HG03025 (cell line): ENCODE data around the gene MXRA7.
"Not testable (repeated sequence)": the region's sequence is repeated elsewhere in the genome, so short reads cannot be mapped to it uniquely, and the experiment has no call there.

Experiments
- ATAC-seq: cut with Tn5 transposase; IDR thresholded peaks from one replicate; pipeline ENCODE4 v1.9.1; 2021; ENCODE audit warnings: mild to moderate bottlenecking, moderate library complexity; ENCODE audit not compliant: unreplicated experiment, low FRiP score

Gene MXRA7

GRCh38 chr17:76716839-76717215 is 6.1 kb upstream of the MXRA7 start:
- no peak for ATAC-seq

GRCh38 chr17:76716146-76716838 is 5.5 kb upstream of the MXRA7 start:
- ATAC-seq, result no peak

DNA sequence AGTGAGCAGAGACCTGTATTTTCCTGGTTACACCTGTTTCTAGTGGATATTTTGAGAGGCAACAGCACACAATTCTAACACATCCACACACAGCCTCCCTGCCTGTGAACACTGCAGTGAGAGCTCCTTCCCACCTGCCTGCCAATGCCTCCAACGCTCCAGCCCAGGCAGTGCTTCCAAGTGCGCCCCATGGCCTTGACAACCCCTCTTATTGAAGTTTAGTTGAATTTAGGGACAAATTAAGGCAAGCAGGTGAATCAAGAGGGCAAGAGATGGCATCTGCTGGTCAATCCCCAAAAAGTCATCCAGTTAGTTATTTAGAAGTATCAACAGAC is 4.7 kb upstream of the MXRA7 start:
- ATAC-seq, result no peak

DNA sequence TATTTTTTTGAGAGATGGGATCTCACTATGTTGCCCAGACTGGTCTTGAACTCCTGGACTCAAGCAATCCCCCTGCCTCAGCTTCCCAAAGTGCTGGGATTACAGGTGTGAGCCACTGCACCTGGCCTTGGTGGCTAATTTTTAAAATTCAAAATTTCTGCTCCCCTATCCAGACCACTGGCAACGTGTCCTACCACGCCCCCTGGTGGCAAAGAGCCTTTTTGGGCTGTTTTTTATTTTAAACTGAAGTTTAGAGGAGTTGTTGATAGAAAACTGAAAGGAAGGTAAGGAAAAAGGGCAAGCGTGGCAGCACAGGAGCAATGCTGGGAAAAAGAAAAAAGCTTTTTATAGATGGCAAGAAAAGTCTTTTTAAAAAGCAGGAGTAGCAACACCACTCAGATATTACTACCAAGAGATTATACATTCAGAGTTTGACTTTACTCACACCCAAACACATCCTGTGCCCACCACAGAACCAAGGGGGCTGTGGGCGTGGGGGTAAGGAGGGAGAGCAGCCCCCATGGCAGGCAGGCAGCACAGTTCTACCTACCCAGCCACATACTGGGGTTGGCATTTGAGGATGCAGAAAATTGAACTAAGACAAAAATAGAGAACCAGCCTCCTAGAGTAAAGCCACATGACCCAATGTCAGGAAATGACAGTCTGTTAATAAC is 4.2 kb upstream of the MXRA7 start:
- no peak for ATAC-seq

- no peak for ATAC-seq
Measured at GRCh38 chr17:76714336-76714735, 3.6 kb upstream of the MXRA7 start.

- no peak for ATAC-seq
Measured at GRCh38 chr17:76713765-76714164, 3.0 kb upstream of the MXRA7 start.

DNA sequence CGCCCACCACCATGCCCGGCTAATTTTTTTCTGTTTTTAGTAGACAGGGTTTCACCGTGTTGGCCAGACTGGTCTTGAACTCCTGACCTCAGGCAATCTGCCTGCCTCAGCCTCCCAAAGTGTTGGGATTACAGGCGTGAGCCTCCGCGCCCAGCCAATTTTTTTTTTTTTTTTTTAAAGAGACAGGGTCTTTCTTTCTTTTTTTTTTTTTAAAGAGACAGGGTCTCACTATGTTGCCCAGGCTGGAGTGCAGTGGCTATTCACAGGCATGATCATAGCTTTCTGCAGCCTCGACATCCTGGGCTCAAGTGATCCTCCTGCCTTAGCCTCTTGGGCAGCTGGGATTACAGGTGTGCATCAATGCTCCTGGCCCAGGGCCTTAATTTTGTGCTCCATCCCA is 1.6 kb upstream of the MXRA7 start:
- not testable (repeated sequence) for ATAC-seq

DNA sequence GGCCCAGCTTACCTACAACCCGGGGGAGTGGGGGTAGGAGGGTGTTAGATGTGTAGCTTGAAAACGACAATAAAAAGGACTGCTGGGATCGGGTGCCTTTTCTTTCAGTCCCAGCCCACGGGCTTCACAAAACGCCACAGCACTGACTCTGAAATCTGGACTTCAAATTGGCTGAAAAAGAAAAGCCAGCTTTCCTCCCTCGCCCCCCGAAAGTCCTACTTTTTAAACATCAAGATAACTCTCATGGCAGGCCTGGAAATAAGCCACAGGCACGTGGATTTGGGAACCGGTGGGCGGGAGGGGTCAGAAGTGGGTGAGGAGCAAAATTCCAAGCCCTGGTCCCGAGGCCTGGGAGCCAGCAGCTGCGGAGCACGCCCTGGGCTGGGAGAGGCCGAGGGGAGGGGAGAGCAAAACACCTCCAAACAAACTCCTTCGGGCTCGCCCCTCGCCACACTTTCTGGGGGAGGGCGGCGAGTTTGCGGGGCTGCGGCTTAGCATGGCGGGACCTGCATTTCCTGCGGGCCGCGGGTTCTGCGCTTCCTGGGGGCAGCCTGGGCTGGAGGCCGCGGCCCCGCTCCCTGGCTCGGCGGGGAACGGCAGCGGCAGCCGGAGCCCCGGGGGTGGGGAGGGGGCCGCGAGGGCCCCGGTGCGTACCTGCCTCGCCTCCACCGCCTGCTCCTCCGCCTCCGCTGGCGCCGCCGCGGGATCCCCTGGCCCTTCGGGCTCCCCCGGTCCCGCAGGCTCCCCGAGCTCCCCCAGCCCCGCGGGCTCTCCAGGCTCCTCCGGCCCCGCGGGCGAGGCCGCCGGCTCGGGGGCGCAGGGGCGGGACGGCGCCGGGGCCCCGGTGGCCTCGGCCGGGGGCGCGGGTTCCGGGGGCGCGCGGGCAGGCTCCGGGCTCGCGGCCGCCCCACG is 558 bp downstream of the MXRA7 start:
- not testable (repeated sequence) for ATAC-seq

GRCh38 chr17:76709077-76709950 is 1.5 kb downstream of the MXRA7 start:
- no peak for ATAC-seq

DNA sequence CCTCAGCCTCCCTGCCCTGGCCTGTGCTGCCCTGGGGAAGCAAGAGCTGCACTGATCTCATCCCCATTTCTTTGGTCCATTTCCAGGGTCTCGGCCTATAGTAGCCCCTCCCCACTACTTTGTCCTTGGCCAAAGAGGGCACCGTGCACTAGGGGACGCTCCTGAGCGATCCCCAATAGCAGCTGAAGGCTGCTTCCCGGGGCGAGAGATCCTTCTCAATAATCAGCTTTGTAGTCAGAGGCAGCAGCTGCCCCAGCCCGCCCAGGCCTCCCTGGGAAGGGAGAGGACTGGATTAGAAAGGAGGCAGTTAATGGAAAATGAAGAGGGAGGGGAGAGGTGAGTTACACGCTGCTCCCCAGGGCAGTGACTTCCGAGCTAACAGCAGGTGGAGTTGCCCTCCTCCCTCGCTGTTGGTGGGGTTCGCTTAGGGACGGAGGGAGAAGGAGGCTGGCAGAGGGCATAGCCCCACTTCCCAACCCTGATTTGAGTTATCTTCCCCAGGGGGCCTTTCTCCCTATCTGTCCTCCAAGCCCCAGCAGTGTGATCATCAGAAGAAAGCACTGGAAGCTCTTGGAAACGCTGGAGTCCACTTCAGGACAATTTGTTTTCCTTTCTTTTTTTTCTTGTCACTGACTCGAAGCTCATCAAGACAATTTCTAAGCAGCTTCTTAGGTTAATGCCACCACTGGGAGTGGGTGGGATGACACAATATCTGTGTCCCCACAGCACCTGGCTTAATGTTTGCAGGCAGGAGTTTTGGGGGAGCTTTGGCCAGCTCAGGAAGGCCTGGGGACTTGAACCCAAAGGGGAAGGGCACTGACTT is 2.6 kb downstream of the MXRA7 start:
- ATAC-seq, result no peak

- no peak for ATAC-seq
Measured at GRCh38 chr17:76706817-76707216, 3.9 kb downstream of the MXRA7 start.

DNA sequence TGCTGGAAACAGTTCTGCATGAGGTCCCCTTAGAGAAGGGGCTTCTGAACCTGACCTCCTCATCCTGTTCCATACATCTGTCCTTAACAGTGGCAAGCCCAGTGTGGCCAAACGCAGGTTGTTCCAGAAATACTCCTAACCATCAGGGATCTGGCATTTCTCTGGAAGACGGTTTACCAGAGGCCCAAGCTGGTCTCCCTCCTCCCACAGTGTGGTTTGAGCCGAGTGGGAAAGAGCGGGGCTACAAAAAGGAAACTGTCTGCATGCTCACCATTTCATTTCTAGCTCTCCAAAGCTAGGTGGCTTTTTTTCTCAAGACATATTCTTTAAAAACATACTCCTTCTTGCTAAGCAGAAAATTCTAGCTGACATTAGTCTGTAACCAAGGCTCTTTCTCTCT is 6.0 kb downstream of the MXRA7 start:
- ATAC-seq, result no peak

- no peak for ATAC-seq
Measured at GRCh38 chr17:76702941-76703637, 7.7 kb downstream of the MXRA7 start.

DNA sequence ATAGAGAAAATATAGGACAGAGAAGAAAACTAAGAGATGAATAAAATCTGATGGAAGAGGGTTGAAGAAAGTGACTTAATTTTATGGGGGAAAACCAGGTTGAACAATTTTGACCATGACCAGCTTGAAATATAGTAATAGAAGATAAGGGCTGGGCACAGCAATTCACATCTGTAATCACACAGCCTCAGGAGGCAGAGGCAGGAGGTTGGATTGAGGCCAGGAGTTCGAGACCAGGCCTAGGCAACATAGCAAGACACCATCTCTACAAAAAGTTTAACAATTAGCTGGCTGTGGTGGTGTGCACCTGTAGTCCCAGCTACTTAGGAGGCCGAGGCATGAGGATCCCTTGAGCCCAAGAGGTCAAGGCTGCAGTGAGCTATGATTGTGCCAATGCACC is 8.7 kb downstream of the MXRA7 start:
- ATAC-seq, result no peak

DNA sequence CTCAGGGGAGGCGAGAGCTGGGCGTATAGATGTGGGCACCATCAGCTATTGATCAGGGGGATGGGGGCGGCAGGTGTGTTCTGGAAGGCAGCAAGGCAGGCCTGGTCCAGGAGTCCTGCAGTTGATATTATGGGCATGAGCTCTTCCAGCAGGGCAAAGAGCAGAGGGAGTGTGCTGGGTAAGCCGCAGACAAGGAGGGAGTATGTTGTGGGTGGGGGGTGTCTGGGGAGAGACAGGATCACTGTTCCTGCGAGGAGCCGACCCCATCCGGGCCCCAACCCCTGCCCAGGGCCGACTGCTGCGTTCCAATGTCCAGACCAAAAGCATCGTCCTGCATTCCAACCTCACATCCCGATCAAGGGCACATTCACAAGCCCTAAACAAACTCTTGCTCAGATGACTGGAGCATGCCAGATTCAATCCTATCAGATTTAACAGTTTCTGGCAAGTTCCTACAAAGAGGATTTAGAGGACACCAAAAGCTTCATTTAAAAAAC is 9.2 kb downstream of the MXRA7 start:
- no peak for ATAC-seq

DNA sequence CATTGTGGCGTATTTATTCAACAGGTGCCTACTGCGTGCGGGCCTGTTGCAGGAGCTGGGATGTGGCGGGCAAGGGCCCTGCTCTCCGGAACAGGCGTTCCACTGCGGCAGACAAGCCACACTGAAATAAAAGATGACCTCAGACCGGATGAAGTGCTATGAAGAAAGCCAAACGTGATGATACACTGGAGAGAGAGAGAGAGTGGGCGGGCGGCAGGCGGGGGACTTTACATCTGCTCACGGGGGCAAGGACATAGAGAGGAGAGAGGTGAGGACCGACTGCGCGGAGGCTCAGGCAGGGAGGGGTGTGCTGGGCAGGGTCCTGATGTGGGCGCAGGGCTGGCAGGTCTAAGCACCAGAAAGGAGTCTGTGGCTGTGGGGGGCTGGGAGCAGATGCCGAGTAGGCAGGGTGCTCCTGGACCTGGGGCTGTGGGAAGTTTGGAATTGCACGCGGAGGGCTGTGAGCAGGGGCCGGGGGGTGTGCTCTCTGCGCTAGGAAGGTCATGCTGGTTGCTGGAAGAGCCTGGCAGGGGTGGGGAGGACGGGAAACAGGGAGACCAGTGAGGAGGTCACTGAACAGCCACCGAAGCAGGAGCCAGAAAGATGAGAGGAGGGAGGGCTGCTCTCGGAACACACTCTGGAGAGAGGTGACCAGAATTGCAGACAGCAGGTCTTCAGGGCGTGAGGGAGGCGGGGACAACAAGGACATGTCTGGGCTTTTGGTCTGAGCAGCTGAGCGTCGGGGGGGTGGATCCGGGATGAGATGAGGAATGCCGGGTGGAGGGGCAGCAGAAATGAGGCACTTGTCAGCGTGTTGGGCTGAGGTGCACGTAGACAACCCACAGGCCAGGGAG is 9.9 kb downstream of the MXRA7 start:
- no peak for ATAC-seq

DNA sequence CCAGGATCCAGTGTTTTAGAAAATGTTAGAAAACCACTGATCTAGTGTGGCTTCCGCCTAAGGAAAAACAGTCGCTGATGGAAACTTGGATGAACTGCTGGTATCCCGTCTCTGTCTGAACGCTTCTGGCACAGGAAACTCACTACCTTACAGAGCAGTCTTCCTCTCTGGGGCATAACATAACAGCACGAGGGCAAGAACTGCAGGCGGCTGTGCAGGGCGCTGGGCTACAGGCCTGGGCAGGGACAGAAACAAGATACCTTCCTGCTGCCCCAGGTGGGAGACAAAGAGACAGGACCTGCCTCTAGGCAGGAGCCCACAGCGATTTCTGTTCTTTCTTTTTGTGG is 10.5 kb downstream of the MXRA7 start:
- no peak for ATAC-seq

DNA sequence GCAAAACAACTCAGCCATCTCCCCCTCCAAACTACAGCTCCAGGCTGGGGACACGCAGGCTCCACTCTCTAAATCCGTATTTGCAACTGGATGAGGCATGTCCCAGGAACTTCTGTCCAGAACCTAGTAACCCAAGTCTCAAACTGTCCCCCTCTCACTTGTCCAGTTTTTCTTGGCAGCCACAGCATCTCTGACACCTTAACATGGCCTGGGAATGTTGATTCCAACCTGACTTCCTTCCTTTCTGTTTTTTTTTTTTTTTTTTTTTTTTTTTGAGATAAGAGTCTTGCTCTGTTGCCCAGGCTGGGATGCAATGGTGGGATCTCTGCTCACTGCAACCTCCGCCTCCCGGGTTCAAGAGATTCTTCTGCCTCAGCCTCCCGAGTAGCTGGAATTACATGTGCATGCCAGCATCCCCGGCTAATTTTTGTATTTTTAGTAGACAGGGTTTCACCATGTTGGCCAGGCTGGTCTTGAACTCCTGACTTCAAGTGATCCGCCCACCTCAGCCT is 12.2 kb downstream of the MXRA7 start:
- ATAC-seq, result not testable (repeated sequence)
